PC-3 (cell line): ENCODE data around the gene SBNO2.

ENCODE experiments used
- EZH2 ChIP-seq: fragments of 300-600 bp; sonication (generic); IDR thresholded peaks from one replicate; pipeline ENCODE4 v1.6.1; 2017; ENCODE audit warnings: antibody characterized with exemption, mild to moderate bottlenecking, low read length; ENCODE audit not compliant: unreplicated experiment
- EZH2phosphoT487 ChIP-seq: fragments of 300-600 bp; sonication (generic); IDR thresholded peaks from 2 replicates; pipeline ENCODE4 v1.6.1; 2018; ENCODE audit warnings: mild to moderate bottlenecking, antibody characterized with exemption, low read length, borderline replicate concordance
- TF ChIP-seq, protein P1 (sequence below): fragments of 300-600 bp; sonication (generic); conservative IDR thresholded peaks from 2 replicates; pipeline ENCODE4 v1.5.1; 2017; ENCODE audit warnings: antibody characterized with exemption, low read depth, mild to moderate bottlenecking, low read length

DNA sequence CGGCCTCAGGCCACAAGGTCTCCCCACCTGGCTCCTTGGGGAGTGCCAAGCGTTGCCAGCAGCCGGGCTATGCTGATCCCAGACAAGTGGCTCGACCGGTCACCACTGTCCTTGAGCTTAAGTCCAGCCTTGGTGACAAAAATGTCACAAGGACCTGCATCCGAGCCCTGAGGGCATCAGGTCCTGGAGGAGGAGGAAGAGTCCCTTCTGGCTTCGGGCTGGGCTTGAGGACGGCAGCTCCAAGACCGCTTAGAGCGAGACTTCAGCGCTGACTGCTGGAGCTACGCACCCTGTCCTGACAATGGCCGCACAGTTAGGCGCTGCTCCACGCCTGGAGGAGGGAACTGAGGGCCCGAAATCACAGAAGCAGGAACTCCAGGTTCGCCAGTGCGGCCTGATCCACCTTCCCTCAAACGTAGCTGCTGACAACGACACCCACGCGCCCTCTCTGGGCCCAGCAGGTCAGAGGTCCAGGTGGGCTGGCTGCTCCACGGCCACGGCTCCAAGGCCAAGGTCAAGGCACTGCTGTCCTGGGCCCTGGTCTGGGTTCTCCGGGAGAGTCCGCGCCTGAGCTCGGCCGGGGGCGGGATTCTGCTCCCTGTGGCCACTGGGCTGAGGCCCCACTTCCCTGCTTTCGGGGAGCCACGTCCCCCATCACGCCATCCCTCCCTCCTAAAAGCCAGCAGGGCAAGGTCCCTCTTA lies 7.0 kb downstream of the SBNO2 start:
- TF ChIP-seq, protein P1, sequence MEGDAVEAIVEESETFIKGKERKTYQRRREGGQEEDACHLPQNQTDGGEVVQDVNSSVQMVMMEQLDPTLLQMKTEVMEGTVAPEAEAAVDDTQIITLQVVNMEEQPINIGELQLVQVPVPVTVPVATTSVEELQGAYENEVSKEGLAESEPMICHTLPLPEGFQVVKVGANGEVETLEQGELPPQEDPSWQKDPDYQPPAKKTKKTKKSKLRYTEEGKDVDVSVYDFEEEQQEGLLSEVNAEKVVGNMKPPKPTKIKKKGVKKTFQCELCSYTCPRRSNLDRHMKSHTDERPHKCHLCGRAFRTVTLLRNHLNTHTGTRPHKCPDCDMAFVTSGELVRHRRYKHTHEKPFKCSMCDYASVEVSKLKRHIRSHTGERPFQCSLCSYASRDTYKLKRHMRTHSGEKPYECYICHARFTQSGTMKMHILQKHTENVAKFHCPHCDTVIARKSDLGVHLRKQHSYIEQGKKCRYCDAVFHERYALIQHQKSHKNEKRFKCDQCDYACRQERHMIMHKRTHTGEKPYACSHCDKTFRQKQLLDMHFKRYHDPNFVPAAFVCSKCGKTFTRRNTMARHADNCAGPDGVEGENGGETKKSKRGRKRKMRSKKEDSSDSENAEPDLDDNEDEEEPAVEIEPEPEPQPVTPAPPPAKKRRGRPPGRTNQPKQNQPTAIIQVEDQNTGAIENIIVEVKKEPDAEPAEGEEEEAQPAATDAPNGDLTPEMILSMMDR = no peak
- TF ChIP-seq EZH2 = no peak
- TF ChIP-seq EZH2phosphoT487 = no peak
